Right lung (tissue), 5 donors: ENCODE data around the gene NFKBIE. TPM values are rescaled to one million over a fixed set of nuclear protein-coding genes. Genes with fewer than 3 reads are reported as not detected.
"Not testable (repeated sequence)": the region's sequence is repeated elsewhere in the genome, so short reads cannot be mapped to it uniquely, and the experiment has no call there.

ENCODE experiments used
- DNase-seq, 2 donors: peaks; one replicate each; pipeline ENCODE4 v3.0.0-alpha.2; 2013
- polyA plus RNA-seq, 5 donors: library from polyadenylated mRNA; unstranded; fragments of 120-200 nt; gene quantifications; one replicate each; pipeline versions ENCODE4 v1.2.1 to v1.2.3, GENCODE V29; 2013; ENCODE audit warnings: inconsistent platforms in 1 of 5, low replicate concordance in 1 of 5; ENCODE audit not compliant: insufficient read length in 5 of 5, insufficient read depth in 1 of 5

The NFKBIE gene
- polyA plus RNA-seq, 5 donors = 7.2 to 10.1 (median 8.5) TPM

DNA sequence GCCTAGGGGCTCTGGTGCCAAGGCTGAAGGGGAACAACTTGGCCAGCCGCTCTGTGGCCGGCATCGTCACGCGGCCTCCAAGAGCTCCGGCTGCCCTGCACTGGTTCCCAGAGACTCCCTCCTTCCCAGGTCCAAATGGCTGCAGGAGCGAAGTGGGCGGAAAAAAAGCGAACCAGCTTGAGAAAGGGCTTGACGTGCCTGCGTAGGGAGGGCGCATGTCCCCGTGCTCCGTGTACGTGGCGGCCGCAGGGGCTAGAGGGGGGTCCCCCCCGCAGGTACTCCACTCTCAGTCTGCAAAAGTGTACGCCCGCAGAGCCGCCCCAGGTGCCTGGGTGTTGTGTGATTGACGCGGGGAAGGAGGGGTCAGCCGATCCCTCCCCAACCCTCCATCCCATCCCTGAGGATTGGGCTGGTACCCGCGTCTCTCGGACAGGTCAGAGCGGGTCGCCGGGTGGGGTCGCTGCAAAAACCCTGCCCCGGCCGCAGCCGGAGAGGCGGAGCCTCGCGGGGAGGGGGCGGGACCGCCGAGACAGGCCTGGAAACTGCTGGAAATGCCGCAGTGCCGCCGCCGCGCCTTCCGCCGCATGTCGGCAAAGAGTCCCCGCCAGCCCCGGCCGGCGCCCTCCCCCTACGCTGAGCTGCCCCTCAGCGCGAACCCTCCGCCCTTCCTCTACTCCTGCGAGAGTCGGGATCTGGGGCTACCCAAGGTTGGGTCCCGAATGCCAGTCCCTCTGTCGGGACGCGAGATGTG lies 19.3 kb downstream of the NFKBIE start:
- DNase-seq = peak; percentile 87 to 90

DNA sequence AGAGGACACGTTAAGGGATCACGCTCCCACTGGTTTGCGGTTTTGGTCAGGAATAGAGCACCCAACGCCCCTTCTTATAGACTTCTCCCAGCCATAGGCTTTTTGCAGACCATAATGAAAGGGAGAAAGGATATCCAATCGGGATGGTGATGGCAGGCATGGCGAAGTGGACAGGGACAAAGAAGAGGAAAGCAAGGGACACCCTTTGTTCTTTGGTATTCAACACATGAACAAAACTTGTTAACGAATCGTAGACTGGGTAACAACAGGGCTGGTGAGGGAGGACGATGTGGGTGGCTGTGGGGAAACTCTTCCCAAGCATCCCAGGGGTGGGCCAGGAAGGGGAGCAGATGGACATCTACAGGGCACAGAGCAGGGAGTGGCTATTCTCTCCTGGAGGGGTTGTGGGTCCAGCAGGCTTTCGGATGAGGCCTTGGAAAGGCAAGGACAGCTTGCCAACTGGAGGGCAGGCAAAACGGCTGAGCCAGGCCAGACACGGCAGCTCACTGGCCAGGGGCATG lies 19.9 kb downstream of the NFKBIE start:
- DNase-seq = no peak

DNA sequence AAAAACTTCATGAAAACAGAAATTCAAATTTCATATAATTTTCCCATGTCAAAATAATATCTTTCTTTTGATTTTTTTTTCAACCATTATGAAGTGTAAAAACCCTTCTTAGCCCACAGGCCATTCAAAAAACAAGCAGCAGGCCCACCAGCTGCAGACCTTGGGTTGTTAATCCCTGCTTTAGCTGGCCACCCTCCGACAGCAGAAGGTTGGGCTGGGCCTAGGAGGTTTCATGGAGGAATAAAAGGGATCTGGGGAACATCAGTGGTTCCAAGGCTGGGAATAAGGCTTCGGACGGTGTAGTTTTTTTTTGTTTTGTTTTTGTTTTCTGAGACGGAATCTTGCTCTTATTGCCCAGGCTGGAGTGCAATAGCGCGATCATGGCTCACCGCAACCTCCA lies 22.0 kb downstream of the NFKBIE start:
- no peak for DNase-seq

DNA sequence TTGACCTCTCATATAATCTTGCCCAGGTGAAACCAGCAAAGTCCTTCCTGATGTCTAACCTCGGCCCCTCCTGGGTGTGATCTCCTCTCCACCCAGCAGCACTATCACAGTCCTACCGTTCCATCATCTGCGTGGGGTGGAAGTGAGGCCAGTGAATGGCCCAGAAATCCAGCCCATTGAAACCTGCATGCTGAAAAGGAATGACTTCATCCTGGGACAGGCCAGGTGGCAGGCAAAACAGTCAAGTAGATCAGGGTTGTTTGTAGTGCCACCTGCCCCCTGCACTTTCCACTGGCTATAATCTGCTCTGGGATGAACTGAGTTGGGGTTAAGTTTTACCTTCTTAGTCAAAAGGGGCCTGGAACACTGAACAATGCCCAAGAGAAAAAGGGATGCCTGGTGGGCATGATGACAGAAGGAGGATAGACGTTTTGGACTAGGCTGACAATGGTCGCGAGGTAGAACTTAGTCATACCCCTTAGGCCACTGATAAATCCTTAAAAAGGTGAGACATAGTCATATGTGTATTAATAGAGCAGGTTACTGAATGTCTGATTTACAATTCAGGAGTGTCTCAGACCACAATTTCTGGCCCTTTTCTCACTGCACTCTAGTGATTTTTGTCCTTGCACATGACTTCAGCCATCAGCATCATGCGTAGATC lies 26.5 kb downstream of the NFKBIE start:
- DNase-seq = no peak

- no peak for DNase-seq
Measured at GRCh38 chr6:44237813-44238433, 27.4 kb downstream of the NFKBIE start.

- DNase-seq = peak in 1 of 2 donors; percentile 80
Measured at GRCh38 chr6:44237021-44237812, 28.1 kb downstream of the NFKBIE start.

DNA sequence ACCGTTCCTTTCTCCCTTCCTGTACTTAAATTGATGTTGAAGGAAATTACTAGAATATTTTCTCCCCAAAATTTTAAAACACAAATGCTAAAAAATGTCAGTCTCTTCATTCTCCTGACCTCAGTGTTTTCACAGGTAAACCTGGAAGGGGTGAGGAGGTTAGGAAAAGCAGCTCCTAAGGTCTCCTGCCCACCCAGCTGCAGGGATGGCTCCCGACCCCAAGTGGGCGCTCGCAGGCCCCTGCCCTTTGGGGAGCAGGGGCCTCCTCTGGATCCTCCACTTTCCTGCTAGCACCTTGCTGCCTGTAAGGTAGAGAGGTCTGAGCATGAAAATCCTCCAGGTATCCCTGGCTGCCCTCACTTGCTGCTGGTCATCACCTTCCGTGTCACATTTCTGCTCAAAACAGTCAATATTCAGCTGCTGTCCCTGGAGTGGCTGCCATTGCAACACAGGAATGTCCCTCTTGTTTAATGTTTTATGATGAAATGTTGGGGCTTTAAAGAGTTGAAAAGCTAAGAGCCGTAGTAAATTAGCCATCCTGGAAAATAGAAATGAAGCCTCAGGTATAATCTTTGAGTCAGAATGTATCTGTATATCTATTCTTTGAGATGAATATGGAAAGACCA lies 29.3 kb downstream of the NFKBIE start:
- DNase-seq = no peak

GRCh38 chr6:44235269-44235668 lies 30.1 kb downstream of the NFKBIE start:
- no peak for DNase-seq

- DNase-seq = no peak
Measured at GRCh38 chr6:44234101-44235025, 31.0 kb downstream of the NFKBIE start.

DNA sequence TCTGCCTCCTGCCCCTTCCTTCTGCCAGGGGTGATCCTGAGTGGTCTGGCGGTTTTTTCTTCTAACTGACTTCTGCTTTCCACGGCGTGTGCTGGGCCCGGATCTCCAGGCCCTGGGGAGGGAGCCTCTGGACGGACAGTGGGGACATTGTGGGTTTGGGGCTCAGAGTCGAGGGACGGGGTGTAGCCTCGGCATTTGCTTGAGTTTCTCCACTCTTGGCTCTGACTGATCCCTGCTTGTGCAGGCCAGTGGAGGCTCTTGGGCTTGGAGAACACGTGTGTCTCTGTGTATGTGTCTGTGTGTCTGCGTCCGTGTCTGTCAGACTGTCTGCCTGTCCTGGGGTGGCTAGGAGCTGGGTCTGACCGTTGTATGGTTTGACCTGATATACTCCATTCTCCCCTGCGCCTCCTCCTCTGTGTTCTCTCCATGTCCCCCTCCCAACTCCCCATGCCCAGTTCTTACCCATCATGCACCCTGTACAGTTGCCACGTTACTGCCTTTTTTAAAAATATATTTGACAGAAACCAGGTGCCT lies 31.7 kb downstream of the NFKBIE start:
- no peak for DNase-seq

GRCh38 chr6:44232676-44233566 lies 32.4 kb downstream of the NFKBIE start:
- no peak for DNase-seq

GRCh38 chr6:44231426-44231825 lies 33.9 kb downstream of the NFKBIE start:
- DNase-seq = not testable (repeated sequence)

- no peak for DNase-seq
Measured at GRCh38 chr6:44230034-44230675, 35.2 kb downstream of the NFKBIE start.

DNA sequence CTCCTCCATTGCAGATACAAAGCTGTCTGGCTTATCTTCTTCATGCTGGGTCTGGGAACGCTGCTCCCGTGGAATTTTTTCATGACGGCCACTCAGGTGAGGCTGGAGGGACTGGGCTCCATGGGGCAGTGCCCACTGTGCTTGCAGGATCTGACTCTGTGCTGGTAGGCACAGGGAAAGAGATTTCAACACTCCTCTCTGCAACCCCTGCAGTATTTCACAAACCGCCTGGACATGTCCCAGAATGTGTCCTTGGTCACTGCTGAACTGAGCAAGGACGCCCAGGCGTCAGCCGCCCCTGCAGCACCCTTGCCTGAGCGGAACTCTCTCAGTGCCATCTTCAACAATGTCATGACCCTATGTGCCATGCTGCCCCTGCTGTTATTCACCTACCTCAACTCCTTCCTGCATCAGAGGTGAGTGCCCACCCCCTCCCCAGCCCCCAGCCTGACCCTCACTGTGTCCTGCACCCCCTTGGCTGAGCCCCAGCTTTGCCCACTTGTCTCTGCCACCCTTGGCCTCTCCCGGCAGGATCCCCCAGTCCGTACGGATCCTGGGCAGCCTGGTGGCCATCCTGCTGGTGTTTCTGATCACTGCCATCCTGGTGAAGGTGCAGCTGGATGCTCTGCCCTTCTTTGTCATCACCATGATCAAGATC lies 35.8 kb downstream of the NFKBIE start:
- DNase-seq = no peak

DNA sequence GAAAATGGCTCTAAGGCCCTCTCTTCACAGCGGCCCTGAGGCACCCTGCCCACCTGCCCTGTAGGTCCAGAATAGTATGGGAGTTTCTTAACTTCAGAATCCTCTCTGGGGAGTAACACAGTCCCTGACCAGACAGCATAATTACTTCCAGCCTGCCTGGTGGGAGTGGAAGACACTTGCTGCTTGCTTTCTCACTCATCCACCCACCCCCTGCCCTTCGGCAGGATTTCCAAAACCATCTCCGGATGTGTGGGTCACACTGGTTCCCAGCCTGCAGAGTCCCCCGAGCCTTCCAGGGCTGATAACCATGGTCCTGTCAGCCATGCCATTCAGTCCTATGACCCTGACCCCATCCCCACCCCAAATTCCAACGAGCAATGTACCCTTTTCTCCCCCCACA lies 36.5 kb downstream of the NFKBIE start:
- no peak for DNase-seq

GRCh38 chr6:44228433-44228832 lies 36.9 kb downstream of the NFKBIE start:
- DNase-seq = no peak

DNA sequence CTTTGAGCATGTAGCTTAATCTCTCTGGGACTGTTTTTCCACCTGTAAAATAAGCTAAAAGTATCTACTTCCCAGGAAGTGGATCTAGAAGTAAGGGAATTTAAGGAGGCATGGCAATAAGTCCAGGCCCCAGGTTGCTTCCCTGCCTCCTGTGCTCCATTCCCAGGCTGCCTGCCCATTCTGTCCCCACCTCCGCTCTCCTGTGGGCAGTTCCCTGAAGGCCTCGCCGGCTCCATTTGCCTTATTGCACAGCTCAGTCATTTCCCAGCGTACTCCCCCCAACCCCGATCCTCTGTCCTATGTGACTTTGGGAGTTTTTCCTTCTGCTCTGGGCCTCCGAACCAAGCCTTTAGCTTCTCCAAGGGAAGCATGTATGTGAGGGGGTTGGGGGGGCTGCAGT lies 37.3 kb downstream of the NFKBIE start:
- DNase-seq = no peak
